ENCODE data around the gene EHD3.

- TF ChIP-seq EZH2 (IDR thresholded peaks at IDR 0.05; ENCODE audit: low read depth) (no peak), CTCF (conservative IDR thresholded peaks at IDR 0.05) (no peak)
Measured at GRCh38 chr2:31302940-31303563, 69.1 kb downstream of the EHD3 start.
